Spleen (tissue), 11 donors: ENCODE measurements around the gene DOCK4. TPM values are rescaled to one million over a fixed set of nuclear protein-coding genes. Genes with fewer than 3 reads are reported as not detected.

Experiments
- DNase-seq: peaks from one replicate; pipeline ENCODE4 v3.0.0-alpha.2; 2020
- H3K27ac ChIP-seq, 8 donors: fragments of 200-600 bp; sonication (generic) in 7 of 8; 1 replicate in 4 of 8; 2 replicates in 4 of 8; pipeline versions ENCODE4 v1.5.0 to v1.8.0; 2016 to 2021; ENCODE audit warnings: inconsistent platforms in 4 of 8, mild to moderate bottlenecking in 4 of 8, moderate library complexity in 1 of 8
- H3K27me3 ChIP-seq, 7 donors: fragments of 200-600 bp; sonication (generic) in 6 of 7; replicated peaks in 1 of 7; 1 replicate in 4 of 7; 2 replicates in 3 of 7; pipeline versions ENCODE4 v1.5.0 to v1.8.0; 2016 to 2021; ENCODE audit warnings: inconsistent platforms in 3 of 7, mild to moderate bottlenecking in 1 of 7
- H3K36me3 ChIP-seq, 6 donors: fragments of 200-600 bp; sonication (generic) in 5 of 6; 1 replicate in 4 of 6; 2 replicates in 2 of 6; pipeline versions ENCODE4 v1.5.0 to v1.8.0; 2016 to 2021; ENCODE audit warnings: inconsistent platforms in 2 of 6
- H3K4me1 ChIP-seq, 6 donors: fragments of 200-600 bp; sonication (generic) in 5 of 6; 1 replicate in 3 of 6; 2 replicates in 3 of 6; pipeline versions ENCODE4 v1.5.0 to v1.8.0; 2016 to 2021; ENCODE audit warnings: inconsistent platforms in 3 of 6
- H3K4me3 ChIP-seq, 8 donors: fragments of 200-600 bp; sonication (generic) in 7 of 8; 1 replicate in 4 of 8; 2 replicates in 4 of 8; pipeline versions ENCODE4 v1.5.0 to v1.8.0; 2016 to 2021; ENCODE audit warnings: inconsistent platforms in 4 of 8, mild to moderate bottlenecking in 4 of 8, moderate library complexity in 2 of 8
- H3K9me3 ChIP-seq, 8 donors: fragments of 200-600 bp; sonication (generic) in 7 of 8; 1 replicate in 4 of 8; 2 replicates in 4 of 8; pipeline versions ENCODE4 v1.5.0 to v1.8.0; 2016 to 2021; ENCODE audit warnings: inconsistent platforms in 4 of 8
- CTCF ChIP-seq, 11 experiments: fragments of 200-600 bp in 7 of 11; fragments of 450-650 bp in 4 of 11; sonication (generic) in 4 of 11; IDR thresholded peaks in 8 of 11; conservative IDR thresholded peaks in 3 of 11; 1 replicate in 7 of 11; 2 replicates in 4 of 11; pipeline versions ENCODE4 v1.4.0 to v1.8.0; 2016 to 2021; ENCODE audit warnings: antibody characterized with exemption in 11 of 11, inconsistent platforms in 4 of 11, mild to moderate bottlenecking in 1 of 11
- POLR2A ChIP-seq, 3 donors: fragments of 450-650 bp; IDR thresholded peaks; one replicate each; pipeline ENCODE4 v1.5.1; 2017; ENCODE audit warnings: antibody characterized with exemption in 3 of 3, mild to moderate bottlenecking in 1 of 3
- POLR2AphosphoS5 ChIP-seq, 3 donors: sonication (generic); formaldehyde crosslinking; IDR thresholded peaks; one replicate each; pipeline ENCODE4 v1.5.1; 2017; ENCODE audit warnings: antibody characterized with exemption in 3 of 3
- WGBS, 5 donors: extraction: QIAGEN DNeasy Blood & Tissue Kit in 3 of 5; methylation state at CpG; one replicate each; pipeline versions ENCODE4 v1.1.5 to v1.1.7; 2013 to 2018; 5-methylcytosine and 5-hydroxymethylcytosine counted together
- intact Hi-C: fragments of 100-400 bp; cut with DNase I; formaldehyde crosslinking; loops from one replicate; pipeline ENCODE4 v1.15.0; 2023; ENCODE audit warnings: low total_unique reads
- polyA plus RNA-seq, 3 donors: library from polyadenylated mRNA; stranded (reverse); fragments of 200-250 nt; gene quantifications; one replicate each; pipeline ENCODE4 v1.2.1, GENCODE V29; 2013
- total RNA-seq, 7 donors: library from RNA; depleted of rRNA in 3 of 7; stranded (reverse); fragments of >200 nt in 3 of 7; fragmentation: NEBNext Ultra II Directional in 4 of 7; extraction: Animal tissue kit (Norgen Biotek cat#: 25700) in 4 of 7; gene quantifications; one replicate each; pipeline versions ENCODE4 v1.1.0 to v1.2.1, GENCODE V29; 2016 to 2021
- donor health status: healthy with polysubstance abuse.
- donor health status: DM: no; HTN: no; CAD: no; lungs with moderate emphysema.
- donor health status: DM: no; HTN: no; CAD: no.
- donor health status: Bipolar disorder and iron deficiency.
- donor health status: healthy.
- donor health status: DM: no; HTN: no; CAD: no.
- donor health status: DM: yes; HTN: yes; CAD: no.

Gene DOCK4
- total and polyA plus RNA-seq, 10 donors, result 1.4 to 26.9 (median 14.2) TPM

GRCh38 chr7:111750878-111751277 lies 455.3 kb downstream of the DOCK4 start:
- no peak for DNase-seq
- 87 to 97% (median 90%) methylated on average over 2 of the region's 2 CpGs for WGBS, 5 donors
- H3K36me3 ChIP-seq, result no peaks in the 10 kb centered on the region
- H3K27me3 ChIP-seq, result no peaks in the 10 kb centered on the region
- H3K4me1 ChIP-seq, result no peaks in the 10 kb centered on the region
- H3K4me3 ChIP-seq, result no peak overlapping the region
- no peaks in the 10 kb centered on the region for H3K9me3 ChIP-seq
- no peak overlapping the region for H3K27ac ChIP-seq
- TF ChIP-seq POLR2AphosphoS5 (IDR thresholded peaks at IDR 0.05) (no peak), CTCF (IDR thresholded peaks at IDR 0.05 in 8 of 11, conservative IDR thresholded peaks at IDR 0.05 in 3 of 11) (no peak), POLR2A (IDR thresholded peaks at IDR 0.05) (no peak)
- intact Hi-C loops, result loop anchor here (10.0 kb wide), 2 partner anchors 664 to 744 kb away; no protein-coding TSS in a partner anchor

GRCh38 chr7:111750228-111750627 lies 456.0 kb downstream of the DOCK4 start:
- no peak overlapping the region for H3K4me3 ChIP-seq
- H3K27ac ChIP-seq, result no peak overlapping the region
- H3K27me3 ChIP-seq, result no peaks in the 10 kb centered on the region
- no peaks in the 10 kb centered on the region for H3K4me1 ChIP-seq
- DNase-seq, result no peak
- intact Hi-C loops, result loop anchor here (10.0 kb wide), 2 partner anchors 665 to 745 kb away; no protein-coding TSS in a partner anchor
- H3K36me3 ChIP-seq, result no peaks in the 10 kb centered on the region
- WGBS, 5 donors, result 72 to 81% (median 77%) methylated on average over 4 of the region's 4 CpGs
- no peak for TF ChIP-seq POLR2AphosphoS5 (IDR thresholded peaks at IDR 0.05)
- TF ChIP-seq POLR2A (IDR thresholded peaks at IDR 0.05), result no peak
- no peak for TF ChIP-seq CTCF (IDR thresholded peaks at IDR 0.05 in 8 of 11, conservative IDR thresholded peaks at IDR 0.05 in 3 of 11)
- no peaks in the 10 kb centered on the region for H3K9me3 ChIP-seq

GRCh38 chr7:111749625-111750024 lies 456.6 kb downstream of the DOCK4 start:
- Histone ChIP-seq H3K27me3 (no peaks in the 10 kb centered on the region), H3K9me3 (no peaks in the 10 kb centered on the region), H3K27ac (no peak overlapping the region), H3K4me3 (no peak overlapping the region), H3K36me3 (no peaks in the 10 kb centered on the region), H3K4me1 (no peaks in the 10 kb centered on the region)
- DNase-seq, result no peak
- WGBS, 5 donors, result 75 to 91% (median 86%) methylated on average over 2 of the region's 2 CpGs
- TF ChIP-seq CTCF (IDR thresholded peaks at IDR 0.05 in 8 of 11, conservative IDR thresholded peaks at IDR 0.05 in 3 of 11) (no peak), POLR2A (IDR thresholded peaks at IDR 0.05) (no peak)
- intact Hi-C loops, result loop anchor here (10.0 kb wide), 2 partner anchors 665 to 745 kb away; no protein-coding TSS in a partner anchor

- intact Hi-C loops, result no loop called here
Measured at GRCh38 chr7:111747718-111748117, 458.5 kb downstream of the DOCK4 start.

More at GRCh38 chr7:111747718-111748117, 458.5 kb downstream of the DOCK4 start:
- no peaks in the 10 kb centered on the region for H3K36me3 ChIP-seq
- TF ChIP-seq POLR2AphosphoS5 (IDR thresholded peaks at IDR 0.05), result no peak
- TF ChIP-seq POLR2A (IDR thresholded peaks at IDR 0.05), result no peak
- TF ChIP-seq CTCF (IDR thresholded peaks at IDR 0.05 in 8 of 11, conservative IDR thresholded peaks at IDR 0.05 in 3 of 11), result no peak
- DNase-seq, result no peak
- H3K9me3 ChIP-seq, result no peaks in the 10 kb centered on the region
- no peaks in the 10 kb centered on the region for H3K27me3 ChIP-seq
- H3K4me1 ChIP-seq, result no peaks in the 10 kb centered on the region
- no peak overlapping the region for H3K4me3 ChIP-seq
- no peak overlapping the region for H3K27ac ChIP-seq
